ENCODE results near the gene FOXK1. TPM values are rescaled to one million over a fixed set of nuclear protein-coding genes. Genes with fewer than 3 reads are reported as not detected.

Gene FOXK1
- total and polyA plus RNA-seq, 12 donors = 4.8 to 63.1 (median 36.1) TPM

- Histone ChIP-seq H3K27me3 (no peaks in the 10 kb centered on the region), H3K36me3 (replicated peaks in 1 of 2) (peaks cover 0 to 76% of the 10 kb centered on the region in 2 donors), H3K27ac (no peak overlapping the region), H3K4me1 (replicated peaks in 1 of 2) (peaks cover 0 to 5% of the 10 kb centered on the region in 2 donors), H3K9me3 (replicated peaks in 1 of 3) (no peaks in the 10 kb centered on the region), H3K4me3 (no peak overlapping the region)
- intact Hi-C loops (cut with DNase I) = no loop called here
- 93 to 98% (median 94%) methylated on average over 17 to 21 of the region's 21 CpGs for WGBS, 4 donors
- TF ChIP-seq POLR2A (IDR thresholded peaks at IDR 0.05) (no peak), CTCF (IDR thresholded peaks at IDR 0.05) (no peak)
- no peak for DNase-seq
Measured at GRCh38 chr7:4763794-4764185, 81.7 kb downstream of the FOXK1 start.

- TF ChIP-seq POLR2A (IDR thresholded peaks at IDR 0.05) (no peak), CTCF (IDR thresholded peaks at IDR 0.05) (no peak)
- H3K27ac ChIP-seq = no peak overlapping the region
- H3K9me3 ChIP-seq (replicated peaks in 1 of 3) = no peaks in the 10 kb centered on the region
- H3K4me1 ChIP-seq (replicated peaks in 1 of 2) = peaks cover 0 to 12% of the 10 kb centered on the region in 2 donors
- WGBS, 4 donors = 84 to 92% (median 86%) methylated on average over 18 to 35 of the region's 35 CpGs
- H3K4me3 ChIP-seq = no peak overlapping the region
- intact Hi-C loops (cut with DNase I) = no loop called here
- H3K27me3 ChIP-seq = no peaks in the 10 kb centered on the region
- no peak for DNase-seq
- H3K36me3 ChIP-seq (replicated peaks in 1 of 2) = peaks cover 0 to 69% of the 10 kb centered on the region in 2 donors
Measured at GRCh38 chr7:4764402-4765007, 82.4 kb downstream of the FOXK1 start.

- Histone ChIP-seq H3K27me3 (no peaks in the 10 kb centered on the region), H3K27ac (peak overlapping the region in 1 of 5 donors; percentile 5), H3K4me1 (replicated peaks in 1 of 2) (peaks cover 0 to 16% of the 10 kb centered on the region in 2 donors), H3K9me3 (replicated peaks in 1 of 3) (no peaks in the 10 kb centered on the region), H3K4me3 (no peak overlapping the region), H3K36me3 (replicated peaks in 1 of 2) (peaks cover 0 to 55% of the 10 kb centered on the region in 2 donors)
- WGBS, 4 donors = 78 to 87% (median 86%) methylated on average over 15 to 23 of the region's 23 CpGs
- TF ChIP-seq CTCF (IDR thresholded peaks at IDR 0.05) (no peak), POLR2A (IDR thresholded peaks at IDR 0.05) (no peak)
- intact Hi-C loops (cut with DNase I) = no loop called here
- DNase-seq = no peak
Measured at GRCh38 chr7:4765776-4766490, 83.8 kb downstream of the FOXK1 start.

- TF ChIP-seq CTCF (IDR thresholded peaks at IDR 0.05) = no peak
- TF ChIP-seq POLR2A (IDR thresholded peaks at IDR 0.05) = no peak
- no peaks in the 10 kb centered on the region for H3K27me3 ChIP-seq
- H3K4me1 ChIP-seq (replicated peaks in 1 of 2) = peaks cover 0 to 16% of the 10 kb centered on the region in 2 donors
- no peak for DNase-seq
- intact Hi-C loops (cut with DNase I) = no loop called here
- H3K4me3 ChIP-seq = no peak overlapping the region
- H3K9me3 ChIP-seq (replicated peaks in 1 of 3) = no peaks in the 10 kb centered on the region
- WGBS, 4 donors = 91 to 94% (median 92%) methylated on average over 37 of the region's 37 CpGs
- H3K36me3 ChIP-seq (replicated peaks in 1 of 2) = peaks cover 0 to 45% of the 10 kb centered on the region in 2 donors
- H3K27ac ChIP-seq = peak overlapping the region in 1 of 5 donors; percentile 5
Measured at GRCh38 chr7:4766666-4767519, 84.8 kb downstream of the FOXK1 start.

All from adrenal gland (tissue), 12 donors.